Measurements from ENCODE around the gene CD300C.

CD300C gene

DNA sequence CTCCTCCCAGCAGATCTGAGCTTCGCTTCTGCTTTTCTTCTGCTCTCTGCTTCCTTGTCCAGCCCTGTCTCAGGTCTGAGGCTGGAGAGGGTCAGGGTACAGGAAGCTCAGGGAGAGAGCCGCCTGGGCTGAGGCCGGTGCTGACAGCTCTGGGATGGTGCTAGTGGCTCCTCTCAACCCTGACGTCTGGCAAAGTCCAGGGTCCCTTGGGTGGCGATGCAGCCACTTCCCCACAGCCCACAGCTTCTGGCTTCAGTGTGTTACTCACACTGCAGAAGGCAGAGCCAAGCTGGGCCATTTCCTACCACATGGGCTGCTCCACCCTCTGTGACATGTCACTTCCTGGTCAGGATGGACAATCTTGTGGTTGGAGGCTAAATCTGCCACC lies at the start of gene CD300C:
TSS of gene CD300C (minus strand) at position 273 of the 388 bp plus-strand sequence. CDS start 333 bp downstream, outside the sequence.
- no peaks in the 10 kb centered on the region for H3K79me2 ChIP-seq (ENCODE audit: insufficient read depth, low read length)
- no peak within 1 kb of the TSS for H3K27ac ChIP-seq (ENCODE audit: low read depth, low read length)
- no peaks in the 10 kb centered on the region for H3K9me3 ChIP-seq (ENCODE audit: insufficient read depth, low read length)
- no peaks in the 10 kb centered on the region for H4K20me1 ChIP-seq (ENCODE audit: low read depth, low read length)
- H3K4me2 ChIP-seq (ENCODE audit: low read depth, low read length, poor library complexity, severe bottlenecking): no peak within 1 kb of the TSS
- H3K9ac ChIP-seq (ENCODE audit: low read length): no peak within 1 kb of the TSS
- no peaks in the 10 kb centered on the region for H3K27me3 ChIP-seq (ENCODE audit: low read length)
- H3K36me3 ChIP-seq (ENCODE audit: low read length): no peaks in the 10 kb centered on the region
- no peak within 1 kb of the TSS for H3K4me3 ChIP-seq (ENCODE audit: insufficient read depth, low read length, poor library complexity, severe bottlenecking)
- H3F3A ChIP-seq (ENCODE audit: insufficient read depth): no peaks in the 10 kb centered on the region
- H2AFZ ChIP-seq (ENCODE audit: low read depth, low read length, severe bottlenecking): no peak within 1 kb of the TSS
- H3K9me2 ChIP-seq (replicated peaks; ENCODE audit: insufficient read depth, low read length): no peaks in the 10 kb centered on the region
- TF ChIP-seq, protein P1, sequence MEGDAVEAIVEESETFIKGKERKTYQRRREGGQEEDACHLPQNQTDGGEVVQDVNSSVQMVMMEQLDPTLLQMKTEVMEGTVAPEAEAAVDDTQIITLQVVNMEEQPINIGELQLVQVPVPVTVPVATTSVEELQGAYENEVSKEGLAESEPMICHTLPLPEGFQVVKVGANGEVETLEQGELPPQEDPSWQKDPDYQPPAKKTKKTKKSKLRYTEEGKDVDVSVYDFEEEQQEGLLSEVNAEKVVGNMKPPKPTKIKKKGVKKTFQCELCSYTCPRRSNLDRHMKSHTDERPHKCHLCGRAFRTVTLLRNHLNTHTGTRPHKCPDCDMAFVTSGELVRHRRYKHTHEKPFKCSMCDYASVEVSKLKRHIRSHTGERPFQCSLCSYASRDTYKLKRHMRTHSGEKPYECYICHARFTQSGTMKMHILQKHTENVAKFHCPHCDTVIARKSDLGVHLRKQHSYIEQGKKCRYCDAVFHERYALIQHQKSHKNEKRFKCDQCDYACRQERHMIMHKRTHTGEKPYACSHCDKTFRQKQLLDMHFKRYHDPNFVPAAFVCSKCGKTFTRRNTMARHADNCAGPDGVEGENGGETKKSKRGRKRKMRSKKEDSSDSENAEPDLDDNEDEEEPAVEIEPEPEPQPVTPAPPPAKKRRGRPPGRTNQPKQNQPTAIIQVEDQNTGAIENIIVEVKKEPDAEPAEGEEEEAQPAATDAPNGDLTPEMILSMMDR (IDR thresholded peaks at IDR 0.05; ENCODE audit: insufficient read depth, low read length, poor library complexity, severe bottlenecking): no peak

DNA sequence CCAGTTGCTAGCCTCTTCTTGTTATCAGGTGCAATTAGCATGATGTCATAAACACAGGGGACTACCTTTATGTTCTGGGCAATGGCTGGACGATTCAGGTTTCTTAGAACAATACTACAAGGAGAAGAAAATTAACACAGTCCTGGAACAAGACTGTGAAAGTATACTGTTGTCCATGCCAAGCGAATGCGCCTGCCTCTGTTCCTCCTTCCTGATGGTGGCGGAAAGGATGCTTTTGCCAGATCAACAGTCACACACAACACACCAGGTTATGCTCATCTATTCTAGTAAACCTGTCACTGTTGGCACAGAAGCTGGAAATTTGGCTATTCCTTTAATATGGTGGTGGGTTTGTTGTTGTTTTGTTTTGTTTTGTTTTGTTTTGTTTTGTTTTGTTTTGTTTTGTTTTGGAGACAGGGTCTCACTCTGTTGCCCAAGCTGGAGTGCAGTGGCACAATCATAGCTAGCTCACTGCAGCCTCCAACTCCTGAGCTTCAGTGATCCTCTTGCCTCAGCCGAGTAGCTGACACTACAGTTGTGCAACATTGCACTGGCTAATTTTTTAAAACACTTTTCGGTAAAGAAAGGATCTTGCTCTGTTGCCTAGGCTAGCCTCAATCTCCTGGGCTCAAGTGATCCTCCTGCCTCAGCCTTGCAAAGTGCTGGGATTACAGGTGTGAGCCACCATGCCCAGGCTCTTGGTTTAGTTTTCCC lies 49.3 kb upstream of the CD300C start:
- Histone ChIP-seq H3K27ac (ENCODE audit: low read depth, low read length) (no peak overlapping the region), H3K9ac (ENCODE audit: low read length) (no peak overlapping the region), H3K36me3 (ENCODE audit: low read length) (no peaks in the 10 kb centered on the region), H3K9me2 (replicated peaks; ENCODE audit: insufficient read depth, low read length) (no peaks in the 10 kb centered on the region), H4K20me1 (ENCODE audit: low read depth, low read length) (no peaks in the 10 kb centered on the region), H3K9me3 (ENCODE audit: insufficient read depth, low read length) (no peaks in the 10 kb centered on the region), H3K79me2 (ENCODE audit: insufficient read depth, low read length) (no peaks in the 10 kb centered on the region), H2AFZ (ENCODE audit: low read depth, low read length, severe bottlenecking) (no peak overlapping the region), H3F3A (ENCODE audit: insufficient read depth) (no peaks in the 10 kb centered on the region), H3K27me3 (ENCODE audit: low read length) (no peaks in the 10 kb centered on the region), H3K4me2 (ENCODE audit: low read depth, low read length, poor library complexity, severe bottlenecking) (no peak overlapping the region), H3K4me3 (ENCODE audit: insufficient read depth, low read length, poor library complexity, severe bottlenecking) (no peak overlapping the region)
- TF ChIP-seq, protein P1 (IDR thresholded peaks at IDR 0.05; ENCODE audit: insufficient read depth, low read length, poor library complexity, severe bottlenecking): no peak
- no peak for TF ChIP-seq EZH2phosphoT487 (conservative IDR thresholded peaks at IDR 0.05; ENCODE audit: low read length)

DNA sequence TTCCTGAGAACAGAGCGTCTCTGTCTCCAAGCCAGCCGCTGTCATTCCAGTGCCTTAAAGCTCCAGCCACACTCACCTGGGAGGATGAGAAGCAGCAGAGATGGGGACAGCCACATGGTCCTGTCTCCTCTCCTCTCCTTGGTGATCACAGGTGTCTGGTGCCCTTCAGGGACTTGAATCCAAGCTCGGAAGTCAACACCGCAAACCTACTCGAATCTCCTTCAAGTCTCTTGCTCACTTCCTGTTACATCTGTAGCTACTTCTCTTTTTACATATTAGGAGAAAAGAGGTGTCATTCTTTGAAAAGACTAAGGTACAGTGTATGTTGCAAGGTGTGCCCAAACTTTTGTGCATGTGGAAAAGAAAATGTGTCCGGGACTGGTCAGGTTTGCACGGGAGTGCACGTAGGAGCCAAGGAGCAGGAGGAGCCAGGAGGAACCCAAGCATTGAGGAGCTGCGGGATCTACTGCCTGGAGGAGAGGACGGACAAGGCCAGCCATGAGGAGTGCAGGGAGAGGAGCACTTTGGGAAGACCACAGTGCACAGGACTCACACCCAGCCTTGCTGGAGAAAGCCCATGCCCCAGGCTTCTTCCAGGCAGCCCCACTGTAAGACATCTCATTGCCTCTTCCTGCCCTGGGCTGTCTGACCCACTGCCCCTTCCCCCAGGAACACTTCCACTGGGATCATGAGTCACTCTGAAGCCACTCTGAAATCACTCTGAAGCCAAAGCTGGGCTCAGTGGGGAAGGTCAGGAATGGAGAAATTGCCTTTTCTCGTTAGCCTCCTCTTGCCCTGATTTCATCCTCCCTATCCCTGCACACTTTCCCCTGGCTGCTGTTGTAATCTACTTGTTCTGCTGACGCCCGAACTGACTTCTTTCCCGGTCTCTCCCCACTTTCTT lies 46.4 kb upstream of the CD300C start, which contains the start of gene CD300LD:
TSS of gene CD300LD (minus strand) at position 197 of the 904 bp plus-strand sequence. CDS start at position 116, 81 bp downstream.
- H3K36me3 ChIP-seq (ENCODE audit: low read length): no peaks in the 10 kb centered on the region
- H3K27ac ChIP-seq (ENCODE audit: low read depth, low read length): no peak within 1 kb of the TSS
- H3K4me2 ChIP-seq (ENCODE audit: low read depth, low read length, poor library complexity, severe bottlenecking): no peak within 1 kb of the TSS
- no peak within 1 kb of the TSS for H3K9ac ChIP-seq (ENCODE audit: low read length)
- no peaks in the 10 kb centered on the region for H3K79me2 ChIP-seq (ENCODE audit: insufficient read depth, low read length)
- H3K4me3 ChIP-seq (ENCODE audit: insufficient read depth, low read length, poor library complexity, severe bottlenecking): no peak within 1 kb of the TSS
- no peaks in the 10 kb centered on the region for H3K9me2 ChIP-seq (replicated peaks; ENCODE audit: insufficient read depth, low read length)
- no peak within 1 kb of the TSS for H2AFZ ChIP-seq (ENCODE audit: low read depth, low read length, severe bottlenecking)
- no peaks in the 10 kb centered on the region for H3F3A ChIP-seq (ENCODE audit: insufficient read depth)
- no peaks in the 10 kb centered on the region for H3K9me3 ChIP-seq (ENCODE audit: insufficient read depth, low read length)
- H4K20me1 ChIP-seq (ENCODE audit: low read depth, low read length): no peaks in the 10 kb centered on the region
- TF ChIP-seq, protein P1 (IDR thresholded peaks at IDR 0.05; ENCODE audit: insufficient read depth, low read length, poor library complexity, severe bottlenecking): no peak
- TF ChIP-seq EZH2phosphoT487 (conservative IDR thresholded peaks at IDR 0.05; ENCODE audit: low read length): no peak
- H3K27me3 ChIP-seq (ENCODE audit: low read length): no peaks in the 10 kb centered on the region

All from SU-DHL-6 (cell line).